H1 (cell line): ENCODE results near the gene PRKN. TPM values are rescaled to one million over a fixed set of nuclear protein-coding genes. Genes with fewer than 3 reads are reported as not detected.

Experiments
- CTCF ChIA-PET: fragments of 300-600 bp; sonication (Branson Sonifier 250); formaldehyde crosslinking; loops from one replicate; lab custom pipeline; 2021; ENCODE audit not compliant: partially characterized antibody; lab: Charles Lee
- POLR2A ChIA-PET: fragments of 300-600 bp; sonication (Branson Sonifier 250); formaldehyde crosslinking; loops from one replicate; lab custom pipeline; 2021; ENCODE audit warnings: inconsistent platforms; ENCODE audit not compliant: partially characterized antibody; lab: Charles Lee
- DNase-seq, 2 experiments: peaks; one replicate each; pipeline versions ENCODE4 v3.0.0 to v3.0.0-alpha.2; 2010 to 2022; ENCODE audit warnings: low spot score in 2 of 2, low read depth in 1 of 2, mixed read lengths in 1 of 2
- FAIRE-seq: peaks from 2 replicates; lab custom pipeline; 2011; peaks lifted over from hg19 to GRCh38; lab: Jason Lieb, UNC
- H2AFZ ChIP-seq: 2 replicates; pipeline ENCODE4 v1.8.1; 2012; ENCODE audit warnings: low read length, inconsistent platforms
- H2AK5ac ChIP-seq: 2 replicates; pipeline ENCODE4 v1.6.1; 2013; ENCODE audit warnings: low read depth, low read length
- H2BK120ac ChIP-seq: replicated peaks from 2 replicates; pipeline ENCODE3; 2013; ENCODE audit warnings: low read depth, low read length, inconsistent platforms
- H2BK12ac ChIP-seq: 2 replicates; pipeline ENCODE4 v1.6.1; 2013; ENCODE audit warnings: low read depth, low read length
- H2BK15ac ChIP-seq: 2 replicates; pipeline ENCODE4 v1.6.1; 2013; ENCODE audit warnings: low read length
- H2BK20ac ChIP-seq: 2 replicates; pipeline ENCODE4 v1.6.1; 2013; ENCODE audit warnings: low read length
- H2BK5ac ChIP-seq: 2 replicates; pipeline ENCODE4 v1.6.1; 2013; ENCODE audit warnings: low read depth, low read length
- H3K14ac ChIP-seq: 2 replicates; pipeline ENCODE4 v1.6.1; 2013; ENCODE audit warnings: inconsistent platforms; ENCODE audit not compliant: insufficient read length
- H3K18ac ChIP-seq: 2 replicates; pipeline ENCODE4 v1.6.1; 2013; ENCODE audit warnings: low read length; ENCODE audit errors: extremely low read depth
- H3K23ac ChIP-seq: 2 replicates; pipeline ENCODE4 v1.6.1; 2013; ENCODE audit warnings: inconsistent platforms; ENCODE audit not compliant: insufficient read length
- H3K23me2 ChIP-seq: 2 replicates; pipeline ENCODE4 v1.6.1; 2013; ENCODE audit warnings: low read depth, low read length
- H3K27ac ChIP-seq: 2 replicates; pipeline ENCODE4 v1.6.1; 2011; ENCODE audit warnings: low read depth, low read length, inconsistent platforms
- H3K27me3 ChIP-seq, 4 experiments: replicated peaks in 1 of 4; 1 replicate in 1 of 4; 2 replicates in 3 of 4; pipeline versions ENCODE4 v1.6.1 to v1.8.1; 2011 to 2013; ENCODE audit warnings: low read length in 3 of 4, mild to moderate bottlenecking in 3 of 4, inconsistent platforms in 2 of 4, mixed read lengths in 2 of 4, moderate library complexity in 1 of 4; ENCODE audit not compliant: control insufficient read depth in 3 of 4, insufficient read depth in 3 of 4; ENCODE audit errors: extremely low read depth in 1 of 4
- H3K36me3 ChIP-seq, 4 experiments: 2 replicates each; pipeline versions ENCODE4 v1.6.1 to v1.8.1; 2011 to 2013; ENCODE audit warnings: mild to moderate bottlenecking in 4 of 4, low read length in 3 of 4, moderate library complexity in 2 of 4, control low read depth in 1 of 4, inconsistent platforms in 1 of 4; ENCODE audit not compliant: insufficient read depth in 4 of 4, control insufficient read depth in 2 of 4
- H3K4ac ChIP-seq: replicated peaks from 2 replicates; pipeline ENCODE3; 2013; ENCODE audit warnings: low read length, low read depth, mixed read lengths, inconsistent platforms; ENCODE audit not compliant: insufficient read length
- H3K4me1 ChIP-seq, 4 experiments: replicated peaks in 1 of 4; 1 replicate in 1 of 4; 2 replicates in 3 of 4; pipeline versions ENCODE4 v1.6.1 to v1.8.1; 2011 to 2013; ENCODE audit warnings: low read length in 3 of 4, inconsistent platforms in 2 of 4, mixed read lengths in 1 of 4; ENCODE audit not compliant: insufficient read depth in 4 of 4, control insufficient read depth in 3 of 4
- H3K4me2 ChIP-seq, 2 experiments: 2 replicates each; pipeline versions ENCODE4 v1.6.1 to v1.8.1; 2011 to 2013; ENCODE audit warnings: low read depth in 2 of 2, low read length in 2 of 2, control low read depth in 1 of 2, inconsistent platforms in 1 of 2, mild to moderate bottlenecking in 1 of 2; ENCODE audit not compliant: insufficient read depth in 1 of 2
- H3K4me3 ChIP-seq, 4 experiments: fragments of 200-600, 300-600 bp in 1 of 4; sonication (generic), shearing (Covaris generic), sonication (Bioruptor Twin) in 1 of 4; 2 replicates each; pipeline versions ENCODE4 v1.5.1 to v1.8.1; 2011 to 2016; ENCODE audit warnings: low read length in 4 of 4, low read depth in 3 of 4, control low read depth in 2 of 4, inconsistent platforms in 2 of 4, mild to moderate bottlenecking in 2 of 4, mixed read lengths in 1 of 4, moderate library complexity in 1 of 4; ENCODE audit not compliant: insufficient read depth in 2 of 4; ENCODE audit errors: extremely low read depth in 1 of 4
- H3K56ac ChIP-seq: replicated peaks from 2 replicates; pipeline ENCODE3; 2013; ENCODE audit warnings: low read depth, mild to moderate bottlenecking, mixed read lengths, low read length, inconsistent platforms; ENCODE audit not compliant: insufficient read length
- H3K79me1 ChIP-seq: 2 replicates; pipeline ENCODE4 v1.6.1; 2013; ENCODE audit warnings: low read depth, low read length, control low read depth
- H3K79me2 ChIP-seq, 2 experiments: 2 replicates each; pipeline versions ENCODE4 v1.6.1 to v1.8.1; 2012 to 2013; ENCODE audit warnings: low read length in 2 of 2, mild to moderate bottlenecking in 2 of 2, inconsistent platforms in 1 of 2; ENCODE audit not compliant: insufficient read depth in 2 of 2, control insufficient read depth in 1 of 2
- H3K9ac ChIP-seq, 4 experiments: replicated peaks in 1 of 4; 1 replicate in 1 of 4; 2 replicates in 3 of 4; pipeline versions ENCODE4 v1.6.1 to v1.8.1; 2011 to 2013; ENCODE audit warnings: low read depth in 3 of 4, low read length in 3 of 4, control low read depth in 2 of 4, mild to moderate bottlenecking in 2 of 4, moderate library complexity in 2 of 4, inconsistent platforms in 1 of 4; ENCODE audit errors: extremely low read depth in 1 of 4
- H3K9me3 ChIP-seq, 2 experiments: 2 replicates each; pipeline versions ENCODE4 v1.6.1 to v1.8.1; 2012 to 2013; ENCODE audit warnings: mild to moderate bottlenecking in 2 of 2, moderate library complexity in 2 of 2, control low read depth in 1 of 2, inconsistent platforms in 1 of 2, low read depth in 1 of 2, low read length in 1 of 2, mixed read lengths in 1 of 2; ENCODE audit not compliant: insufficient read depth in 2 of 2
- H4K20me1 ChIP-seq, 2 experiments: replicated peaks in 1 of 2; 2 replicates each; pipeline versions ENCODE3 to v1.8.1; 2011 to 2013; ENCODE audit warnings: inconsistent platforms in 2 of 2, low read length in 2 of 2, mild to moderate bottlenecking in 1 of 2; ENCODE audit not compliant: insufficient read depth in 2 of 2, control insufficient read depth in 1 of 2
- H4K5ac ChIP-seq: 2 replicates; pipeline ENCODE4 v1.6.1; 2013; ENCODE audit warnings: low read length, low read depth, mixed read lengths, inconsistent platforms; ENCODE audit not compliant: insufficient read length
- H4K8ac ChIP-seq: 2 replicates; pipeline ENCODE4 v1.8.0; 2013; ENCODE audit warnings: mild to moderate bottlenecking, moderate library complexity, low read length, inconsistent platforms; ENCODE audit not compliant: insufficient read depth; ENCODE audit errors: extremely low read depth
- H4K91ac ChIP-seq: replicated peaks from 2 replicates; pipeline ENCODE3; 2013; ENCODE audit warnings: low read length, mixed read lengths, inconsistent platforms; ENCODE audit not compliant: insufficient read length
- ASH2L ChIP-seq: fragments of 200-600, 300-600 bp; sonication (generic); IDR thresholded peaks from one replicate; pipeline ENCODE4 v1.7.1; 2017; ENCODE audit warnings: low read length
- CBX8 ChIP-seq: fragments of 300-800, 300-1000 bp; sonication (generic); IDR thresholded peaks from 2 replicates; pipeline ENCODE4 v1.7.1; 2016; ENCODE audit warnings: low read depth, low read length, borderline replicate concordance
- CEBPB ChIP-seq: IDR thresholded peaks from 2 replicates; pipeline ENCODE4 v1.6.1; 2012; ENCODE audit warnings: low read depth, low read length
- CHD2 ChIP-seq: IDR thresholded peaks from 2 replicates; pipeline ENCODE4 v1.6.1; 2012; ENCODE audit warnings: low read length, improper control_type of control experiment
- CREB1 ChIP-seq: IDR thresholded peaks from 2 replicates; pipeline ENCODE4 v1.6.1; 2012; ENCODE audit warnings: inconsistent platforms
- CTBP2 ChIP-seq: IDR thresholded peaks from 2 replicates; pipeline ENCODE4 v1.7.0; 2011; ENCODE audit warnings: borderline replicate concordance, mild to moderate bottlenecking, moderate library complexity, mixed read lengths, low read length; ENCODE audit not compliant: insufficient read depth, insufficient read length
- JUN ChIP-seq: IDR thresholded peaks from 2 replicates; pipeline ENCODE4 v1.6.1; 2011; ENCODE audit warnings: low read depth, mild to moderate bottlenecking, improper control_type of control experiment, low read length
- POU5F1 ChIP-seq: IDR thresholded peaks from 2 replicates; pipeline ENCODE4 v1.6.1; 2011; ENCODE audit warnings: low read depth, mild to moderate bottlenecking, low read length, moderate library complexity
- RFX5 ChIP-seq: IDR thresholded peaks from 2 replicates; pipeline ENCODE4 v1.6.1; 2011; ENCODE audit warnings: low read depth, low read length, improper control_type of control experiment, borderline replicate concordance
- SIRT6 ChIP-seq: IDR thresholded peaks from one replicate; pipeline ENCODE4 v1.7.1; 2012; ENCODE audit warnings: low read length, inconsistent platforms
- SIX5 ChIP-seq: IDR thresholded peaks from 2 replicates; pipeline ENCODE4 v1.6.1; 2011; ENCODE audit warnings: mild to moderate bottlenecking, low read depth, low read length
- ZNF274 ChIP-seq: IDR thresholded peaks from 2 replicates; pipeline ENCODE4 v1.7.0; 2012; ENCODE audit warnings: low read length, borderline replicate concordance; ENCODE audit errors: extremely low read depth
- whole genome bisulfite sequencing, 2 experiments: shearing (Covaris generic) in 1 of 2; methylation state at CpG; one replicate each; pipeline versions ENCODE4 v1.1.6 to v1.1.7; 2013 to 2015; ENCODE audit warnings: low lambda C conversion rate in 2 of 2, mixed read lengths in 2 of 2, inconsistent platforms in 1 of 2, low coverage in 1 of 2, missing lambda C conversion rate in 1 of 2; ENCODE audit not compliant: insufficient replicate concordance in 2 of 2, insufficient coverage in 1 of 2, insufficient read length in 1 of 2; ENCODE audit errors: extremely low coverage in 1 of 2, missing lambda C conversion rate in 1 of 2; 5-methylcytosine and 5-hydroxymethylcytosine counted together
- polyA plus RNA-seq, 7 experiments: library from polyadenylated mRNA; depleted of rRNA in 3 of 7; stranded (reverse) in 5 of 7; unstranded in 2 of 7; fragments of >200 nt in 5 of 7; fragments of 200-250 nt in 2 of 7; gene quantifications; 1 replicate in 5 of 7; 2 replicates in 1 of 7; 4 replicates in 1 of 7; pipeline versions ENCODE4 v1.2.1 to v1.2.3, GENCODE V29; 2011 to 2013; ENCODE audit warnings: missing spikeins in 2 of 7, mixed read lengths in 2 of 7
- total RNA-seq: library from RNA; stranded (reverse); fragmentation: NEBNext Ultra II Directional; extraction: Animal tissue kit (Norgen Biotek cat#: 25700); gene quantifications from 2 replicates; pipeline ENCODE4 v1.2.1, GENCODE V29; 2021

The PRKN gene
- total and polyA plus RNA-seq, 2 of the 8 experiments (the other 6 are each of a cell fraction or from before 2014, with no cell fraction given) = 0.13 to 0.29 TPM

- 42% methylated on average over 1 of the region's 1 CpG; no CpG with 5 or more reads in 1 of the 2 experiments for whole genome bisulfite sequencing, 2 experiments
- CTCF ChIA-PET = interaction anchor here (0.6 to 1.5 kb wide), 10 partner anchors 20 to 841 kb away, joined by 3 to 4 read pairs (median 3); no protein-coding TSS in a partner anchor
- POLR2A ChIA-PET = no interaction called here
These were observed 890.2 kb downstream of the PRKN start for GRCh38 chr6:161837449-161837735.

More at GRCh38 chr6:161837449-161837735, 890.2 kb downstream of the PRKN start:
- DNase-seq = no peak
- Histone ChIP-seq H2AK5ac (no peak overlapping the region), H3K9me3 (no peaks in the 10 kb centered on the region), H3K56ac (no peak overlapping the region), H3K14ac (no peak overlapping the region), H4K20me1 (no peaks in the 10 kb centered on the region), H3K79me1 (no peaks in the 10 kb centered on the region), H4K91ac (no peak overlapping the region), H3K23me2 (no peaks in the 10 kb centered on the region), H2BK15ac (no peak overlapping the region), H3K4me3 (no peak overlapping the region), H3K79me2 (no peaks in the 10 kb centered on the region), H4K5ac (no peak overlapping the region), H3K36me3 (no peaks in the 10 kb centered on the region), H3K4ac (no peak overlapping the region), H2BK12ac (no peak overlapping the region), H4K8ac (no peak overlapping the region), H3K18ac (no peak overlapping the region), H2BK120ac (no peak overlapping the region), H3K27ac (no peak overlapping the region), H3K4me2 (no peak overlapping the region), H3K23ac (no peak overlapping the region), H2BK5ac (no peak overlapping the region), H3K4me1 (peaks cover 3 to 15% (median 6%) of the 10 kb centered on the region in 4 experiments), H3K27me3 (no peaks in the 10 kb centered on the region), H2BK20ac (no peak overlapping the region), H2AFZ (no peak overlapping the region), H3K9ac (no peak overlapping the region)
- TF ChIP-seq SIRT6 (no peak), CHD2 (no peak), RFX5 (no peak), CEBPB (no peak), POU5F1 (no peak), CREB1 (no peak), CBX8 (no peak), CTBP2 (no peak), SIX5 (no peak), ASH2L (no peak), ZNF274 (no peak), JUN (no peak)
- no peak for FAIRE-seq
